H1 (cell line): ENCODE data around the gene ME1. TPM values are rescaled to one million over a fixed set of nuclear protein-coding genes. Genes with fewer than 3 reads are reported as not detected.

Experiments
- CTCF ChIA-PET: fragments of 300-600 bp; sonication (Branson Sonifier 250); formaldehyde crosslinking; loops from one replicate; lab custom pipeline; 2021; ENCODE audit not compliant: partially characterized antibody; lab: Charles Lee
- POLR2A ChIA-PET: fragments of 300-600 bp; sonication (Branson Sonifier 250); formaldehyde crosslinking; loops from one replicate; lab custom pipeline; 2021; ENCODE audit warnings: inconsistent platforms; ENCODE audit not compliant: partially characterized antibody; lab: Charles Lee
- DNase-seq, 2 experiments: peaks; one replicate each; pipeline versions ENCODE4 v3.0.0 to v3.0.0-alpha.2; 2010 to 2022; ENCODE audit warnings: low spot score in 2 of 2, low read depth in 1 of 2, mixed read lengths in 1 of 2
- FAIRE-seq: peaks from 2 replicates; lab custom pipeline; 2011; peaks lifted over from hg19 to GRCh38; lab: Jason Lieb, UNC
- H2AFZ ChIP-seq: 2 replicates; pipeline ENCODE4 v1.8.1; 2012; ENCODE audit warnings: low read length, inconsistent platforms
- H2AK5ac ChIP-seq: 2 replicates; pipeline ENCODE4 v1.6.1; 2013; ENCODE audit warnings: low read depth, low read length
- H2BK120ac ChIP-seq: replicated peaks from 2 replicates; pipeline ENCODE3; 2013; ENCODE audit warnings: low read depth, low read length, inconsistent platforms
- H2BK12ac ChIP-seq: 2 replicates; pipeline ENCODE4 v1.6.1; 2013; ENCODE audit warnings: low read depth, low read length
- H2BK15ac ChIP-seq: 2 replicates; pipeline ENCODE4 v1.6.1; 2013; ENCODE audit warnings: low read length
- H2BK20ac ChIP-seq: 2 replicates; pipeline ENCODE4 v1.6.1; 2013; ENCODE audit warnings: low read length
- H2BK5ac ChIP-seq: 2 replicates; pipeline ENCODE4 v1.6.1; 2013; ENCODE audit warnings: low read depth, low read length
- H3K14ac ChIP-seq: 2 replicates; pipeline ENCODE4 v1.6.1; 2013; ENCODE audit warnings: inconsistent platforms; ENCODE audit not compliant: insufficient read length
- H3K18ac ChIP-seq: 2 replicates; pipeline ENCODE4 v1.6.1; 2013; ENCODE audit warnings: low read length; ENCODE audit errors: extremely low read depth
- H3K23ac ChIP-seq: 2 replicates; pipeline ENCODE4 v1.6.1; 2013; ENCODE audit warnings: inconsistent platforms; ENCODE audit not compliant: insufficient read length
- H3K23me2 ChIP-seq: 2 replicates; pipeline ENCODE4 v1.6.1; 2013; ENCODE audit warnings: low read depth, low read length
- H3K27ac ChIP-seq: 2 replicates; pipeline ENCODE4 v1.6.1; 2011; ENCODE audit warnings: low read depth, low read length, inconsistent platforms
- H3K27me3 ChIP-seq, 4 experiments: replicated peaks in 1 of 4; 1 replicate in 1 of 4; 2 replicates in 3 of 4; pipeline versions ENCODE4 v1.6.1 to v1.8.1; 2011 to 2013; ENCODE audit warnings: low read length in 3 of 4, mild to moderate bottlenecking in 3 of 4, inconsistent platforms in 2 of 4, mixed read lengths in 2 of 4, moderate library complexity in 1 of 4; ENCODE audit not compliant: control insufficient read depth in 3 of 4, insufficient read depth in 3 of 4; ENCODE audit errors: extremely low read depth in 1 of 4
- H3K36me3 ChIP-seq, 4 experiments: 2 replicates each; pipeline versions ENCODE4 v1.6.1 to v1.8.1; 2011 to 2013; ENCODE audit warnings: mild to moderate bottlenecking in 4 of 4, low read length in 3 of 4, moderate library complexity in 2 of 4, control low read depth in 1 of 4, inconsistent platforms in 1 of 4; ENCODE audit not compliant: insufficient read depth in 4 of 4, control insufficient read depth in 2 of 4
- H3K4ac ChIP-seq: replicated peaks from 2 replicates; pipeline ENCODE3; 2013; ENCODE audit warnings: low read length, low read depth, mixed read lengths, inconsistent platforms; ENCODE audit not compliant: insufficient read length
- H3K4me1 ChIP-seq, 4 experiments: replicated peaks in 1 of 4; 1 replicate in 1 of 4; 2 replicates in 3 of 4; pipeline versions ENCODE4 v1.6.1 to v1.8.1; 2011 to 2013; ENCODE audit warnings: low read length in 3 of 4, inconsistent platforms in 2 of 4, mixed read lengths in 1 of 4; ENCODE audit not compliant: insufficient read depth in 4 of 4, control insufficient read depth in 3 of 4
- H3K4me2 ChIP-seq, 2 experiments: 2 replicates each; pipeline versions ENCODE4 v1.6.1 to v1.8.1; 2011 to 2013; ENCODE audit warnings: low read depth in 2 of 2, low read length in 2 of 2, control low read depth in 1 of 2, inconsistent platforms in 1 of 2, mild to moderate bottlenecking in 1 of 2; ENCODE audit not compliant: insufficient read depth in 1 of 2
- H3K4me3 ChIP-seq, 4 experiments: fragments of 200-600, 300-600 bp in 1 of 4; sonication (generic), shearing (Covaris generic), sonication (Bioruptor Twin) in 1 of 4; 2 replicates each; pipeline versions ENCODE4 v1.5.1 to v1.8.1; 2011 to 2016; ENCODE audit warnings: low read length in 4 of 4, low read depth in 3 of 4, control low read depth in 2 of 4, inconsistent platforms in 2 of 4, mild to moderate bottlenecking in 2 of 4, mixed read lengths in 1 of 4, moderate library complexity in 1 of 4; ENCODE audit not compliant: insufficient read depth in 2 of 4; ENCODE audit errors: extremely low read depth in 1 of 4
- H3K56ac ChIP-seq: replicated peaks from 2 replicates; pipeline ENCODE3; 2013; ENCODE audit warnings: low read depth, mild to moderate bottlenecking, mixed read lengths, low read length, inconsistent platforms; ENCODE audit not compliant: insufficient read length
- H3K79me1 ChIP-seq: 2 replicates; pipeline ENCODE4 v1.6.1; 2013; ENCODE audit warnings: low read depth, low read length, control low read depth
- H3K79me2 ChIP-seq, 2 experiments: 2 replicates each; pipeline versions ENCODE4 v1.6.1 to v1.8.1; 2012 to 2013; ENCODE audit warnings: low read length in 2 of 2, mild to moderate bottlenecking in 2 of 2, inconsistent platforms in 1 of 2; ENCODE audit not compliant: insufficient read depth in 2 of 2, control insufficient read depth in 1 of 2
- H3K9ac ChIP-seq, 4 experiments: replicated peaks in 1 of 4; 1 replicate in 1 of 4; 2 replicates in 3 of 4; pipeline versions ENCODE4 v1.6.1 to v1.8.1; 2011 to 2013; ENCODE audit warnings: low read depth in 3 of 4, low read length in 3 of 4, control low read depth in 2 of 4, mild to moderate bottlenecking in 2 of 4, moderate library complexity in 2 of 4, inconsistent platforms in 1 of 4; ENCODE audit errors: extremely low read depth in 1 of 4
- H3K9me3 ChIP-seq, 2 experiments: 2 replicates each; pipeline versions ENCODE4 v1.6.1 to v1.8.1; 2012 to 2013; ENCODE audit warnings: mild to moderate bottlenecking in 2 of 2, moderate library complexity in 2 of 2, control low read depth in 1 of 2, inconsistent platforms in 1 of 2, low read depth in 1 of 2, low read length in 1 of 2, mixed read lengths in 1 of 2; ENCODE audit not compliant: insufficient read depth in 2 of 2
- H4K20me1 ChIP-seq, 2 experiments: replicated peaks in 1 of 2; 2 replicates each; pipeline versions ENCODE3 to v1.8.1; 2011 to 2013; ENCODE audit warnings: inconsistent platforms in 2 of 2, low read length in 2 of 2, mild to moderate bottlenecking in 1 of 2; ENCODE audit not compliant: insufficient read depth in 2 of 2, control insufficient read depth in 1 of 2
- H4K5ac ChIP-seq: 2 replicates; pipeline ENCODE4 v1.6.1; 2013; ENCODE audit warnings: low read length, low read depth, mixed read lengths, inconsistent platforms; ENCODE audit not compliant: insufficient read length
- H4K8ac ChIP-seq: 2 replicates; pipeline ENCODE4 v1.8.0; 2013; ENCODE audit warnings: mild to moderate bottlenecking, moderate library complexity, low read length, inconsistent platforms; ENCODE audit not compliant: insufficient read depth; ENCODE audit errors: extremely low read depth
- H4K91ac ChIP-seq: replicated peaks from 2 replicates; pipeline ENCODE3; 2013; ENCODE audit warnings: low read length, mixed read lengths, inconsistent platforms; ENCODE audit not compliant: insufficient read length
- BACH1 ChIP-seq: IDR thresholded peaks from 2 replicates; pipeline ENCODE4 v1.6.1; 2012; ENCODE audit warnings: low read length, improper control_type of control experiment
- EGR1 ChIP-seq: IDR thresholded peaks from 2 replicates; pipeline ENCODE4 v1.6.1; 2011; ENCODE audit warnings: low read depth, low read length, borderline replicate concordance
- GABPA ChIP-seq: IDR thresholded peaks from 2 replicates; pipeline ENCODE4 v1.6.1; 2011; ENCODE audit warnings: mild to moderate bottlenecking, low read length, moderate library complexity, borderline replicate concordance; ENCODE audit not compliant: insufficient read depth
- GTF2F1 ChIP-seq: IDR thresholded peaks from 2 replicates; pipeline ENCODE4 v1.6.1; 2012; ENCODE audit warnings: low read depth, low read length, improper control_type of control experiment, borderline replicate concordance
- HDAC2 ChIP-seq, 2 experiments: fragments of 300-600 bp in 1 of 2; sonication (generic) in 1 of 2; IDR thresholded peaks; 2 replicates each; pipeline ENCODE4 v1.6.1; 2011 to 2012; ENCODE audit warnings: low read depth in 2 of 2, low read length in 2 of 2, mild to moderate bottlenecking in 2 of 2, moderate library complexity in 2 of 2, borderline replicate concordance in 1 of 2, inconsistent platforms in 1 of 2
- JUN ChIP-seq: IDR thresholded peaks from 2 replicates; pipeline ENCODE4 v1.6.1; 2011; ENCODE audit warnings: low read depth, mild to moderate bottlenecking, improper control_type of control experiment, low read length
- JUND ChIP-seq: IDR thresholded peaks from 2 replicates; pipeline ENCODE4 v1.6.1; 2011; ENCODE audit warnings: mild to moderate bottlenecking, improper control_type of control experiment, low read length
- KDM4A ChIP-seq: IDR thresholded peaks from one replicate; pipeline ENCODE4 v1.7.1; 2012; ENCODE audit warnings: low read depth, mild to moderate bottlenecking, moderate library complexity, low read length, inconsistent platforms; ENCODE audit not compliant: severe bottlenecking
- PHF8 ChIP-seq: fragments of 200-600 bp; sonication (generic); conservative IDR thresholded peaks from 2 replicates; pipeline ENCODE4 v1.7.1; 2012; ENCODE audit warnings: low read depth, mild to moderate bottlenecking, inconsistent platforms, low read length, moderate library complexity
- RFX5 ChIP-seq: IDR thresholded peaks from 2 replicates; pipeline ENCODE4 v1.6.1; 2011; ENCODE audit warnings: low read depth, low read length, improper control_type of control experiment, borderline replicate concordance
- SAP30 ChIP-seq: fragments of 300-600 bp; sonication (generic); IDR thresholded peaks from 2 replicates; pipeline ENCODE4 v1.7.1; 2012; ENCODE audit warnings: low read length, moderate library complexity, mild to moderate bottlenecking, inconsistent platforms; ENCODE audit not compliant: insufficient read depth, insufficient replicate concordance
- SP1 ChIP-seq: IDR thresholded peaks from 2 replicates; pipeline ENCODE4 v1.6.1; 2011; ENCODE audit warnings: low read depth, low read length
- TEAD4 ChIP-seq: IDR thresholded peaks from 2 replicates; pipeline ENCODE4 v1.6.1; 2012; ENCODE audit warnings: low read depth, low read length, inconsistent platforms, mixed read lengths
- polyA plus RNA-seq, 7 experiments: library from polyadenylated mRNA; depleted of rRNA in 3 of 7; stranded (reverse) in 5 of 7; unstranded in 2 of 7; fragments of >200 nt in 5 of 7; fragments of 200-250 nt in 2 of 7; gene quantifications; 1 replicate in 5 of 7; 2 replicates in 1 of 7; 4 replicates in 1 of 7; pipeline versions ENCODE4 v1.2.1 to v1.2.3, GENCODE V29; 2011 to 2013; ENCODE audit warnings: missing spikeins in 2 of 7, mixed read lengths in 2 of 7
- total RNA-seq: library from RNA; stranded (reverse); fragmentation: NEBNext Ultra II Directional; extraction: Animal tissue kit (Norgen Biotek cat#: 25700); gene quantifications from 2 replicates; pipeline ENCODE4 v1.2.1, GENCODE V29; 2021
- TF ChIP-seq, protein P1 (sequence below): IDR thresholded peaks from 2 replicates; pipeline ENCODE4 v1.6.1; 2012; ENCODE audit warnings: low read length, inconsistent platforms

Gene ME1
- total and polyA plus RNA-seq, 2 of the 8 experiments (the other 6 are each of a cell fraction or from before 2014, with no cell fraction given): 1.3 to 3.9 TPM

DNA sequence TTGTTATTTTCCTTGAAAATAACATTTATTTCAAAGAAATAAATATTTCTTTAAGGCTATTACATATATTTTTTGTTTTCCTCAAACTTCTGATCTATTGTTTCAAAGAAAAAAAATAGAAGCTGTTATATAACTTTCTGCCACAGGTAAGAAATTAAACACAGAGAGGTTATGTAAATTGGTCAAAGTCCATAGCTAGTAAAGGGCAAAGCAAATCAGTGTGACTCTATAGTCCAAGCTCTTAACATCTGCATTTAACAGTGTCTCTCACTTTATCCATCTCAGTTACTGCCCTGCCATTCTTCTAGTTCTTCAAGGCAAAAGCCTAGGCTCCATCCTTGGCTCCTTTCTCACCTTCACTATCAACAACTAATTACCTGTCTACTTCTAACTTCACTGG, 180.6 kb downstream of the ME1 start:
- Histone ChIP-seq H3K4me2 (no peak overlapping the region), H2AFZ (no peak overlapping the region), H2BK20ac (no peak overlapping the region), H3K23ac (no peak overlapping the region), H3K9me3 (no peaks in the 10 kb centered on the region), H3K4me3 (no peak overlapping the region), H3K4me1 (no peaks in the 10 kb centered on the region), H3K14ac (no peak overlapping the region), H3K79me2 (no peaks in the 10 kb centered on the region), H3K9ac (no peak overlapping the region), H3K79me1 (no peaks in the 10 kb centered on the region), H2AK5ac (no peak overlapping the region), H3K27ac (no peak overlapping the region), H3K36me3 (no peaks in the 10 kb centered on the region), H2BK12ac (no peak overlapping the region), H3K27me3 (no peaks in the 10 kb centered on the region), H2BK15ac (no peak overlapping the region), H2BK120ac (no peak overlapping the region), H3K56ac (no peak overlapping the region), H3K23me2 (no peaks in the 10 kb centered on the region), H4K91ac (no peak overlapping the region), H4K5ac (no peak overlapping the region), H3K4ac (no peak overlapping the region), H2BK5ac (no peak overlapping the region), H3K18ac (no peak overlapping the region), H4K20me1 (no peaks in the 10 kb centered on the region), H4K8ac (no peak overlapping the region)
- FAIRE-seq: no peak
- DNase-seq: no peak
- ChIA-PET POLR2A (no interaction called here), CTCF (interaction anchor here (0.8 kb wide), 1 partner anchor 30 kb away, joined by 3 read pairs; no protein-coding TSS in a partner anchor)
- TF ChIP-seq KDM4A (no peak), JUND (no peak), HDAC2 (IDR thresholded peaks at IDR 0.05; ENCODE audit: borderline replicate concordance in 1 of 2, low read depth in 2 of 2, low read length in 2 of 2) (no peak), GABPA (no peak), SAP30 (no peak), BACH1 (no peak), SP1 (no peak), RFX5 (no peak), EGR1 (no peak), PHF8 (no peak), TEAD4 (no peak), JUN (no peak), GTF2F1 (no peak)
- TF ChIP-seq, protein P1, sequence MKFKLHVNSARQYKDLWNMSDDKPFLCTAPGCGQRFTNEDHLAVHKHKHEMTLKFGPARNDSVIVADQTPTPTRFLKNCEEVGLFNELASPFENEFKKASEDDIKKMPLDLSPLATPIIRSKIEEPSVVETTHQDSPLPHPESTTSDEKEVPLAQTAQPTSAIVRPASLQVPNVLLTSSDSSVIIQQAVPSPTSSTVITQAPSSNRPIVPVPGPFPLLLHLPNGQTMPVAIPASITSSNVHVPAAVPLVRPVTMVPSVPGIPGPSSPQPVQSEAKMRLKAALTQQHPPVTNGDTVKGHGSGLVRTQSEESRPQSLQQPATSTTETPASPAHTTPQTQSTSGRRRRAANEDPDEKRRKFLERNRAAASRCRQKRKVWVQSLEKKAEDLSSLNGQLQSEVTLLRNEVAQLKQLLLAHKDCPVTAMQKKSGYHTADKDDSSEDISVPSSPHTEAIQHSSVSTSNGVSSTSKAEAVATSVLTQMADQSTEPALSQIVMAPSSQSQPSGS: no peak
